HepG2 (cell line): ENCODE results near the gene MORN1. TPM values are rescaled to one million over a fixed set of nuclear protein-coding genes. Genes with fewer than 3 reads are reported as not detected.
A peak's percentile ranks its signal among the peaks of the same experiment; 100 is the strongest.

Experiments used
- ARID2 ChIP-seq: sonication (generic); formaldehyde crosslinking; IDR thresholded peaks from 2 replicates; pipeline ENCODE4 v1.8.1; 2022; ENCODE audit warnings: mild to moderate bottlenecking, missing genetic modification reagents, borderline replicate concordance
- FUBP1 ChIP-seq: sonication (generic); formaldehyde crosslinking; IDR thresholded peaks from 2 replicates; pipeline ENCODE4 v1.5.1; 2020; ENCODE audit warnings: missing genetic modification reagents, mild to moderate bottlenecking, borderline replicate concordance
- HNRNPL ChIP-seq: fragments of 200-400 bp; formaldehyde crosslinking; IDR thresholded peaks from 2 replicates; pipeline ENCODE4 v1.6.1; 2017; ENCODE audit warnings: mild to moderate bottlenecking, low read depth, low read length
- MAX ChIP-seq: IDR thresholded peaks from 2 replicates; pipeline ENCODE4 v1.6.1; 2012; ENCODE audit warnings: inconsistent platforms
- MNT ChIP-seq: fragments of 450-650 bp; IDR thresholded peaks from 2 replicates; pipeline ENCODE4 v1.6.1; 2016
- MTA1 ChIP-seq: sonication (generic); formaldehyde crosslinking; IDR thresholded peaks from 2 replicates; pipeline ENCODE4 v1.4.0; 2020; ENCODE audit warnings: missing genetic modification reagents, mild to moderate bottlenecking, borderline replicate concordance
- NCOA2 ChIP-seq: sonication (generic); formaldehyde crosslinking; IDR thresholded peaks from 2 replicates; pipeline ENCODE4 v1.8.0; 2022; ENCODE audit warnings: inconsistent platforms
- NR2F6 ChIP-seq, 2 experiments: IDR thresholded peaks; 2 replicates each; pipeline ENCODE4 v1.6.1; 2016; ENCODE audit warnings: antibody characterized with exemption in 1 of 2, mild to moderate bottlenecking in 1 of 2
- RAD51 ChIP-seq: fragments of 450-650 bp; IDR thresholded peaks from 2 replicates; pipeline ENCODE4 v1.6.1; 2016; ENCODE audit warnings: borderline replicate concordance
- SAP130 ChIP-seq: IDR thresholded peaks from 2 replicates; pipeline ENCODE4 v1.6.1; 2016; ENCODE audit warnings: low read depth
- SRY ChIP-seq: sonication (generic); formaldehyde crosslinking; IDR thresholded peaks from 2 replicates; pipeline ENCODE4 v1.8.0; 2022; ENCODE audit warnings: mild to moderate bottlenecking, missing genetic modification reagents
- THAP9 ChIP-seq: sonication (generic); formaldehyde crosslinking; IDR thresholded peaks from 2 replicates; pipeline ENCODE4; 2020; ENCODE audit warnings: missing genetic modification reagents, mild to moderate bottlenecking, borderline replicate concordance
- TOE1 ChIP-seq: sonication (generic); formaldehyde crosslinking; IDR thresholded peaks from 2 replicates; pipeline ENCODE4 v1.4.0; 2020; ENCODE audit warnings: mild to moderate bottlenecking, missing genetic modification reagents
- ZBTB38 ChIP-seq: sonication (generic); formaldehyde crosslinking; IDR thresholded peaks from 2 replicates; pipeline ENCODE4 v1.5.1; 2020; ENCODE audit warnings: mild to moderate bottlenecking, missing genetic modification reagents
- ZBTB7B ChIP-seq: sonication (generic); formaldehyde crosslinking; IDR thresholded peaks from 2 replicates; pipeline ENCODE4 v1.4.0; 2020; ENCODE audit warnings: missing genetic modification reagents
- ZNF451 ChIP-seq: sonication (generic); formaldehyde crosslinking; IDR thresholded peaks from 2 replicates; pipeline ENCODE4 v1.5.0; 2020; ENCODE audit warnings: mild to moderate bottlenecking, missing genetic modification reagents
- ZNF501 ChIP-seq: sonication (generic); formaldehyde crosslinking; IDR thresholded peaks from 2 replicates; pipeline ENCODE4 v1.5.1; 2020; ENCODE audit warnings: mild to moderate bottlenecking, moderate library complexity, missing genetic modification reagents
- ZNF550 ChIP-seq: sonication (generic); formaldehyde crosslinking; IDR thresholded peaks from 2 replicates; pipeline ENCODE4 v1.4.0; 2020; ENCODE audit warnings: mild to moderate bottlenecking, missing genetic modification reagents, borderline replicate concordance
- ZNF580 ChIP-seq: IDR thresholded peaks from 2 replicates; pipeline ENCODE4 v1.6.1; 2016; ENCODE audit warnings: low read depth, borderline replicate concordance
- ZNF616 ChIP-seq: sonication (generic); formaldehyde crosslinking; IDR thresholded peaks from 2 replicates; pipeline ENCODE4 v1.5.0; 2020; ENCODE audit warnings: low read depth, mild to moderate bottlenecking, missing genetic modification reagents
- ZNF709 ChIP-seq: sonication (generic); formaldehyde crosslinking; IDR thresholded peaks from 2 replicates; pipeline ENCODE4 v1.5.0; 2020; ENCODE audit warnings: mild to moderate bottlenecking, missing genetic modification reagents
- ZNF768 ChIP-seq: sonication (generic); formaldehyde crosslinking; IDR thresholded peaks from 2 replicates; pipeline ENCODE4 v1.4.0; 2020; ENCODE audit warnings: missing genetic modification reagents
- ZNF776 ChIP-seq: sonication (generic); formaldehyde crosslinking; IDR thresholded peaks from 2 replicates; pipeline ENCODE4 v1.4.0; 2020; ENCODE audit warnings: mild to moderate bottlenecking, missing genetic modification reagents
- polyA plus RNA-seq, 8 experiments: library from polyadenylated mRNA; depleted of rRNA in 3 of 8; stranded (reverse) in 7 of 8; unstranded in 1 of 8; fragments of >200 nt; fragmentation: Illumina TruSeq in 4 of 8; extraction: Trizol in 4 of 8; gene quantifications; 2 replicates each; pipeline versions ENCODE4 v1.2.1 to v1.2.3, GENCODE V29; 2011 to 2016; ENCODE audit warnings: low read depth in 4 of 8, missing spikeins in 1 of 8, mixed read lengths in 1 of 8; ENCODE audit not compliant: insufficient read depth in 1 of 8
- total RNA-seq, 5 experiments: library from RNA; depleted of rRNA; stranded (reverse); fragments of >200 nt; fragmentation: Illumina TruSeq; extraction: Trizol; gene quantifications; 2 replicates each; pipeline ENCODE4 v1.2.3, GENCODE V29; 2016; ENCODE audit warnings: low read depth in 1 of 5

MORN1 gene
- total and polyA plus RNA-seq, 2 of the 13 experiments (the other 11 are each of a cell fraction or from before 2014, with no cell fraction given), result 3.1 to 6.5 TPM

GRCh38 chr1:2413495-2414296 lies 22.3 kb upstream of the MORN1 start (continued):
- TF ChIP-seq ZNF550 (0 out of 2 replicates have a peak, but pooled peaks have one; percentile 74), ZBTB7B (CRISPR knock-in tag) (peak; percentile 72; the same call in 1 of the 2 replicates), ZNF501 (peak; percentile 86), ZBTB38 (CRISPR knock-in tag) (no peak), FUBP1 (CRISPR knock-in tag) (0 out of 2 replicates have a peak, but pooled peaks have one; percentile 53), ZNF451 (CRISPR knock-in tag) (no peak), MTA1 (CRISPR knock-in tag) (peak; percentile 68; the same call in 1 of the 2 replicates), ZNF616 (peak; percentile 61; the same call in 1 of the 2 replicates), MNT (peak; percentile 90), NR2F6 (IDR thresholded peaks at IDR 0.05) (no peak), NR2F6 (CRISPR knock-in tag; IDR thresholded peaks at IDR 0.05) (peak; percentile 23; the same call in 1 of the 2 replicates), ZNF768 (CRISPR knock-in tag) (0 out of 2 replicates have a peak, but pooled peaks have one; percentile 7), SRY (CRISPR knock-in tag) (no peak; the same call in 1 of the 2 replicates), ZNF580 (CRISPR knock-in tag) (0 out of 2 replicates have a peak, but pooled peaks have one; percentile 16), TOE1 (CRISPR knock-in tag) (no peak), SAP130 (CRISPR knock-in tag) (peak; percentile 74), MAX (peak; percentile 85), ZNF709 (CRISPR knock-in tag) (peak; percentile 32; the same call in 1 of the 2 replicates), ARID2 (CRISPR knock-in tag) (0 out of 2 replicates have a peak, but pooled peaks have one; percentile 53), RAD51 (peak; percentile 20; the same call in 1 of the 2 replicates), ZNF776 (CRISPR knock-in tag) (peak; percentile 47; the same call in 1 of the 2 replicates), HNRNPL (peak; percentile 82), THAP9 (CRISPR knock-in tag) (peak; percentile 17; the same call in 1 of the 2 replicates), NCOA2 (0 out of 2 replicates have a peak, but pooled peaks have one; percentile 8)
